H1 (cell line): ENCODE results near the gene CA14. TPM values are rescaled to one million over a fixed set of nuclear protein-coding genes. Genes with fewer than 3 reads are reported as not detected.

ENCODE experiments used
- GTF2F1 ChIP-seq: IDR thresholded peaks from 2 replicates; pipeline ENCODE4 v1.6.1; 2012; ENCODE audit warnings: low read depth, low read length, improper control_type of control experiment, borderline replicate concordance
- KDM1A ChIP-seq: fragments of 200-600, 300-600 bp; sonication (generic); IDR thresholded peaks from 2 replicates; pipeline ENCODE4 v1.7.1; 2016; ENCODE audit warnings: mild to moderate bottlenecking, low read length, borderline replicate concordance
- SAP30 ChIP-seq: fragments of 300-600 bp; sonication (generic); IDR thresholded peaks from 2 replicates; pipeline ENCODE4 v1.7.1; 2012; ENCODE audit warnings: low read length, moderate library complexity, mild to moderate bottlenecking, inconsistent platforms; ENCODE audit not compliant: insufficient read depth, insufficient replicate concordance
- polyA plus RNA-seq, 7 experiments: library from polyadenylated mRNA; depleted of rRNA in 3 of 7; stranded (reverse) in 5 of 7; unstranded in 2 of 7; fragments of >200 nt in 5 of 7; fragments of 200-250 nt in 2 of 7; gene quantifications; 1 replicate in 5 of 7; 2 replicates in 1 of 7; 4 replicates in 1 of 7; pipeline versions ENCODE4 v1.2.1 to v1.2.3, GENCODE V29; 2011 to 2013; ENCODE audit warnings: missing spikeins in 2 of 7, mixed read lengths in 2 of 7
- total RNA-seq: library from RNA; stranded (reverse); fragmentation: NEBNext Ultra II Directional; extraction: Animal tissue kit (Norgen Biotek cat#: 25700); gene quantifications from 2 replicates; pipeline ENCODE4 v1.2.1, GENCODE V29; 2021

Gene CA14
- total and polyA plus RNA-seq, 2 of the 8 experiments (the other 6 are each of a cell fraction or from before 2014, with no cell fraction given) = 52.3 to 105 TPM

- TF ChIP-seq SAP30 = no peak
- no peak for TF ChIP-seq KDM1A
- no peak for TF ChIP-seq GTF2F1
These were observed 32.6 kb upstream of the CA14 start (continued) for GRCh38 chr1:150224983-150225382.
